DND-41 (cell line): ENCODE results near the gene RAB18.
"Not testable (repeated sequence)": the region's sequence is repeated elsewhere in the genome, so short reads cannot be mapped to it uniquely, and the experiment has no call there.

Experiments
- ATAC-seq: fragments of 200-7000 bp; cut with Tn5 transposase; 3 replicates; pipeline ENCODE4 v1.9.1; 2021; ENCODE audit warnings: low read depth; ENCODE audit not compliant: insufficient read depth
- DNase-seq: peaks from one replicate; pipeline ENCODE4 v3.0.0-alpha.2; 2020
- H2AFZ ChIP-seq: 2 replicates; pipeline ENCODE4 v1.6.0; 2012; ENCODE audit warnings: low read depth, low read length
- H3K27ac ChIP-seq: 2 replicates; pipeline ENCODE4 v1.5.1; 2012; ENCODE audit warnings: low read length, inconsistent platforms
- H3K27me3 ChIP-seq: fragments of 200-600 bp; sonication (generic); 2 replicates; pipeline ENCODE4 v1.6.0; 2012; ENCODE audit warnings: low read length, mild to moderate bottlenecking, inconsistent platforms; ENCODE audit not compliant: insufficient read depth, poor library complexity
- H3K36me3 ChIP-seq: 2 replicates; pipeline ENCODE4 v1.5.1; 2012; ENCODE audit warnings: low read length, inconsistent platforms; ENCODE audit not compliant: insufficient read depth
- H3K4me1 ChIP-seq: 2 replicates; pipeline ENCODE4 v1.5.1; 2012; ENCODE audit warnings: mild to moderate bottlenecking, low read length; ENCODE audit not compliant: insufficient read depth
- H3K4me2 ChIP-seq: 2 replicates; pipeline ENCODE4 v1.6.0; 2012; ENCODE audit warnings: mild to moderate bottlenecking, moderate library complexity, low read length, inconsistent platforms; ENCODE audit not compliant: insufficient read depth
- H3K4me3 ChIP-seq, 2 experiments: fragments of 200-600 bp in 1 of 2; shearing (Covaris generic) in 1 of 2; 2 replicates each; pipeline ENCODE4 v1.5.1; 2012 to 2016; ENCODE audit warnings: inconsistent platforms in 2 of 2, low read length in 2 of 2, mild to moderate bottlenecking in 2 of 2, low read depth in 1 of 2, moderate library complexity in 1 of 2
- H3K79me2 ChIP-seq: 2 replicates; pipeline ENCODE4 v1.6.0; 2012; ENCODE audit warnings: low read length, inconsistent platforms; ENCODE audit not compliant: insufficient read depth
- H3K9ac ChIP-seq: 2 replicates; pipeline ENCODE4 v1.6.0; 2012; ENCODE audit warnings: low read depth, mild to moderate bottlenecking, inconsistent platforms, low read length, moderate library complexity
- H3K9me3 ChIP-seq: 2 replicates; pipeline ENCODE4 v1.5.1; 2012; ENCODE audit warnings: low read length, moderate library complexity, mild to moderate bottlenecking, inconsistent platforms; ENCODE audit not compliant: insufficient read depth, severe bottlenecking
- H4K20me1 ChIP-seq: 2 replicates; pipeline ENCODE4 v1.6.0; 2012; ENCODE audit warnings: low read length; ENCODE audit not compliant: insufficient read depth
- EZH2 ChIP-seq: IDR thresholded peaks from 3 replicates; pipeline ENCODE4 v1.6.1; 2012; ENCODE audit warnings: borderline replicate concordance, low read depth, mild to moderate bottlenecking, moderate library complexity, low read length, inconsistent platforms; ENCODE audit not compliant: severe bottlenecking
- TF ChIP-seq, protein P1 (sequence below): IDR thresholded peaks from 2 replicates; pipeline ENCODE4 v1.5.1; 2012; ENCODE audit warnings: borderline replicate concordance, low read length, moderate library complexity, mild to moderate bottlenecking; ENCODE audit not compliant: poor library complexity, severe bottlenecking; ENCODE audit errors: extremely low read depth

RAB18 gene

DNA sequence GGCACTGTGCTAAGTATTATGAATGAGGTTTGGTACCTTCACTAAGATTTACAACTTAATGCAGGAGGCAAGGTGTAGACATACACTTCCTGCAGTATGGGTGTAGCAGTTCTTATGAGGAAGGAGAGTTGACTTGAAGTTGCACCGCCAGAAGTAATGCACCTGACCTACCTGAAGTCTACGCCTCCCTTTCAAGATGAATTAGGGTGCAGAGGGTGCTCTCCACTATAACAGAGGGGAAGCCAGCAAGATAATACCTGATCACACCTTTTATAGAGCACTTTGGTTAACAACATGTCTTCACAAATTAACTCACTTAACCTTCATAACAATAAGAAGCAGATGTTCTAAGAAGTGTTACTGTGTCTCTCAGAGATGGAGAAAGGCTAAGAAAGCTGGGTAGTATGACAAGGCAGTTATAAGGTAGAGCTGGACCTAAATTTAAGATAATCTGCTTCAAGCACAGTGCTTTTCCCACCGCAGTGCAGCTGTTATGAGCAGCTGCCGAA, 552 bp upstream of the RAB18 start:
- Histone ChIP-seq H3K27me3 (no peaks in the 10 kb centered on the region), H3K36me3 (no peaks in the 10 kb centered on the region; the same call in 1 of the 2 replicates), H3K9me3 (no peaks in the 10 kb centered on the region), H3K4me3 (peak overlapping the region; percentile 11 to 83; a peak in 3 of 4 replicates), H2AFZ (peak overlapping the region; percentile 77), H4K20me1 (peaks cover 24% of the 10 kb centered on the region), H3K79me2 (peaks cover 45% of the 10 kb centered on the region), H3K9ac (peak overlapping the region; percentile 72), H3K4me2 (peak overlapping the region; percentile 75), H3K4me1 (peaks cover 33% of the 10 kb centered on the region), H3K27ac (peak overlapping the region; percentile 68)
- DNase-seq: no peak
- TF ChIP-seq, protein P1, sequence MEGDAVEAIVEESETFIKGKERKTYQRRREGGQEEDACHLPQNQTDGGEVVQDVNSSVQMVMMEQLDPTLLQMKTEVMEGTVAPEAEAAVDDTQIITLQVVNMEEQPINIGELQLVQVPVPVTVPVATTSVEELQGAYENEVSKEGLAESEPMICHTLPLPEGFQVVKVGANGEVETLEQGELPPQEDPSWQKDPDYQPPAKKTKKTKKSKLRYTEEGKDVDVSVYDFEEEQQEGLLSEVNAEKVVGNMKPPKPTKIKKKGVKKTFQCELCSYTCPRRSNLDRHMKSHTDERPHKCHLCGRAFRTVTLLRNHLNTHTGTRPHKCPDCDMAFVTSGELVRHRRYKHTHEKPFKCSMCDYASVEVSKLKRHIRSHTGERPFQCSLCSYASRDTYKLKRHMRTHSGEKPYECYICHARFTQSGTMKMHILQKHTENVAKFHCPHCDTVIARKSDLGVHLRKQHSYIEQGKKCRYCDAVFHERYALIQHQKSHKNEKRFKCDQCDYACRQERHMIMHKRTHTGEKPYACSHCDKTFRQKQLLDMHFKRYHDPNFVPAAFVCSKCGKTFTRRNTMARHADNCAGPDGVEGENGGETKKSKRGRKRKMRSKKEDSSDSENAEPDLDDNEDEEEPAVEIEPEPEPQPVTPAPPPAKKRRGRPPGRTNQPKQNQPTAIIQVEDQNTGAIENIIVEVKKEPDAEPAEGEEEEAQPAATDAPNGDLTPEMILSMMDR: no peak
- no peak for TF ChIP-seq EZH2
- no peak for ATAC-seq

DNA sequence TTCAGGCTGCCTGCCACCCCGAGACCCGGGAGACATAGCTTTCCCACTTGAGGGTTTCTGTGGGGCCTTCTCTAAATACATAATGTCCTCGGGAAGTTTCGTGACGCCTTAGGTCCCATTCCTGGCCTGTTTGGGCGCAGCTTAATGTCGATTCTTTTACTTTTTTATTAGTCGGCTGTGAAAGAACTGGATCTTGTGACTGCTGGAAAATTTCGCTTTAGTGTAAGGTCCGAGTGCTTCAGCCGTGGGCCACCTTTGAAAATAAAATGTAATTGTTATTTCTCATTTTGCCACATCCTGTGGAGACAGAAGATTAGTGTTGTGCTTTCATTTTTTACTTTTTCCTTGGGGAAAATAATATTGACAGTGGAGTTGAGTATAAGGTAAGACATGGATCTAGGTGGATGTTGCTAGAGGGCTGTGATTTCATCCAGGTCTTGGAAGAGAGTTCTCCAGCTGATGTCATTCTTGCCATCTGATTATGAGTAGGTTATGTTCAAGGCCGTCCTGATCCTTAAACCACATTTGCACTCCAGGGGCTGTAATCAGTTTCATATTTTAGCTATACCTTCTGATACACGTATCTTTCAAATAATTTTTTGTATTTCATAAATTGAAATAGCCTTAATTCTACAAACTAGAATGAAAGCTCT, 830 bp downstream of the RAB18 start:
- peaks cover 33% of the 10 kb centered on the region for H4K20me1 ChIP-seq
- peaks cover 39% of the 10 kb centered on the region for H3K4me1 ChIP-seq
- H2AFZ ChIP-seq: peak overlapping the region; percentile 84
- DNase-seq (no peak), ATAC-seq (no peak)
- peaks cover 2% of the 10 kb centered on the region; the same call in 1 of the 2 replicates for H3K36me3 ChIP-seq
- H3K4me3 ChIP-seq: peak overlapping the region; percentile 83 to 94
- no peaks in the 10 kb centered on the region for H3K9me3 ChIP-seq
- peak overlapping the region; percentile 74 for H3K27ac ChIP-seq
- peaks cover 59% of the 10 kb centered on the region for H3K79me2 ChIP-seq
- peak overlapping the region; percentile 72 for H3K9ac ChIP-seq
- no peaks in the 10 kb centered on the region for H3K27me3 ChIP-seq
- peak overlapping the region; percentile 75 for H3K4me2 ChIP-seq
- TF ChIP-seq EZH2: no peak
- TF ChIP-seq, protein P1: no peak

DNA sequence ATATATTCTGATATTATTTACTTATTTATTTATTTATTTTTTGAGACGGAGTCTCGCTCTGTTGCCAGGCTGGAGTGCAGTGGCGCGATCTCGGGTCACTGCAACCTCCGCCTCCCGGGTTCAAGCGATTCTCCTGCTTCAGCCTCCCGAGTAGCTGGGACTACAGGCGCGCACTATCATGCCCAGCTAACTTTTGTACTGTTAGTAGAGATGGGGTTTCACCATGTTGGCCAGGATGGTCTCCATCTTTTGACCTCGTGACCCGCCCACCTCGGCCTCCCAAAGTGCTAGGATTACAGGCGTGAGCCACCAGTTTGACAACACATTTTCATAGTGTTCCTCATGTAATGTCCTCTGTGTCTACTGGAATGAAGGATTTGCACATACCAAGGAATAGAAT, 1.4 kb downstream of the RAB18 start:
- H3K9me3 ChIP-seq, H3K27ac ChIP-seq, H3K36me3 ChIP-seq, DNase-seq, H2AFZ ChIP-seq, H3K27me3 ChIP-seq, ATAC-seq: not testable (repeated sequence)
- peak overlapping the region; percentile 75 for H3K4me2 ChIP-seq
- H3K4me1 ChIP-seq: peaks cover 39% of the 10 kb centered on the region
- H3K4me3 ChIP-seq: peak overlapping the region; percentile 83 to 94; a peak in 3 of 4 replicates
- peak overlapping the region; percentile 72; the same call in 1 of the 2 replicates for H3K9ac ChIP-seq
- peaks cover 65% of the 10 kb centered on the region for H3K79me2 ChIP-seq
- peaks cover 33% of the 10 kb centered on the region for H4K20me1 ChIP-seq

DNA sequence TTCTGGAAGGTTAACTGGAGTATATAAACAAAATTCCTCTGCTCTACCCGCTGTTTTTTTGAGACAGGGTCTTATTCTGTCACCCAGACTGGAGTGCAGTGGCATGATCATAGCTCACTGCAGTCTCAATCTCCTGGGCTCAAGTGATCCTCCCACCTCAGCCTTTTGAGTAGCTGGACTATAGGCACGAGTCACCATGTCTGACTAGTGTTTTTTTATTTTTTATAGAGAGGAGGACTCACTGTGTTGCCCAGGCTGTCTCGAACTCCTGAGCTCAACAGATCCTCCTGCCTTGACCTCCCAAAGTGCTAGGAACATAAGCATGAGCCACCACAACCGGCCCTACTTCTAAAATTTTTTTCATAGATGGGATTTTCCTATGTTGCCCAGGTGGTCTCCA, 2.2 kb downstream of the RAB18 start:
- DNase-seq: no peak
- Histone ChIP-seq H3K9me3 (no peaks in the 10 kb centered on the region), H3K4me2 (peak overlapping the region; percentile 75; the same call in 1 of the 2 replicates), H3K79me2 (peaks cover 72% of the 10 kb centered on the region), H3K27me3 (no peaks in the 10 kb centered on the region), H3K4me1 (peaks cover 39% of the 10 kb centered on the region), H2AFZ (no peak overlapping the region), H3K36me3 (peaks cover 15% of the 10 kb centered on the region; the same call in 1 of the 2 replicates), H4K20me1 (peaks cover 33% of the 10 kb centered on the region), H3K27ac (no peak overlapping the region), H3K4me3 (peak overlapping the region in 1 of 2 experiments; percentile 83; a peak in 1 of 4 replicates), H3K9ac (peak overlapping the region; percentile 14; the same call in 1 of the 2 replicates)
- ATAC-seq: no peak
- no peak for TF ChIP-seq EZH2
- TF ChIP-seq, protein P1: no peak
